Esophagus squamous epithelium (tissue), 5 donors: ENCODE measurements around the gene SLC6A13. TPM values are rescaled to one million over a fixed set of nuclear protein-coding genes. Genes with fewer than 3 reads are reported as not detected.

Experiments
- DNase-seq: peaks from one replicate; lab custom pipeline; 2025; lab: John Stamatoyannopoulos, UW
- H3K27ac ChIP-seq, 4 donors: fragments of 200-600 bp; sonication (generic); one replicate each; pipeline ENCODE4 v1.5.1; 2016 to 2019; ENCODE audit warnings: mild to moderate bottlenecking in 1 of 4
- H3K27me3 ChIP-seq, 4 donors: fragments of 200-600 bp; sonication (generic); 1 replicate in 3 of 4; 2 replicates in 1 of 4; pipeline versions ENCODE4 v1.5.1 to v1.6.0; 2017 to 2021; ENCODE audit warnings: antibody characterized with exemption in 1 of 4
- H3K36me3 ChIP-seq, 3 donors: fragments of 200-600 bp; sonication (generic); one replicate each; pipeline ENCODE4 v1.5.1; 2016 to 2019
- H3K4me1 ChIP-seq, 3 donors: fragments of 200-600 bp; sonication (generic); one replicate each; pipeline ENCODE4 v1.5.1; 2017 to 2019
- H3K4me3 ChIP-seq, 4 donors: fragments of 200-600 bp; sonication (generic); 1 replicate in 3 of 4; 2 replicates in 1 of 4; pipeline ENCODE4 v1.5.1; 2016 to 2019; ENCODE audit warnings: mild to moderate bottlenecking in 2 of 4, moderate library complexity in 1 of 4
- H3K9me3 ChIP-seq, 3 donors: fragments of 200-600 bp; sonication (generic); one replicate each; pipeline ENCODE4 v1.5.1; 2016 to 2019
- POLR2A ChIP-seq, 4 donors: fragments of 450-650 bp; IDR thresholded peaks; one replicate each; pipeline ENCODE4 v1.6.1; 2017; ENCODE audit warnings: antibody characterized with exemption in 4 of 4, mild to moderate bottlenecking in 4 of 4, moderate library complexity in 3 of 4
- WGBS, 2 donors: methylation state at CpG; one replicate each; pipeline ENCODE4 v1.1.5; 2018; 5-methylcytosine and 5-hydroxymethylcytosine counted together
- intact Hi-C: fragments of 100-400 bp; cut with DNase I; formaldehyde crosslinking; loops from one replicate; pipeline ENCODE4 v1.15.0; 2022
- total RNA-seq, 4 donors: library from RNA; depleted of rRNA; stranded (reverse); fragments of >200 nt; gene quantifications; one replicate each; pipeline ENCODE4 v1.1.0, GENCODE V29; 2016
- TF ChIP-seq, protein P1 (sequence below), 6 experiments: fragments of 450-650 bp in 4 of 6; fragments of 200-600 bp in 2 of 6; sonication (generic) in 2 of 6; IDR thresholded peaks; one replicate each; pipeline ENCODE4 v1.5.1; 2016 to 2019; ENCODE audit warnings: antibody characterized with exemption in 6 of 6, mild to moderate bottlenecking in 4 of 6, moderate library complexity in 4 of 6
- donor health status: DM: yes; HTN: yes; CAD: no.

Gene SLC6A13
- total RNA-seq, 4 donors from 2014 or later: not detected

DNA sequence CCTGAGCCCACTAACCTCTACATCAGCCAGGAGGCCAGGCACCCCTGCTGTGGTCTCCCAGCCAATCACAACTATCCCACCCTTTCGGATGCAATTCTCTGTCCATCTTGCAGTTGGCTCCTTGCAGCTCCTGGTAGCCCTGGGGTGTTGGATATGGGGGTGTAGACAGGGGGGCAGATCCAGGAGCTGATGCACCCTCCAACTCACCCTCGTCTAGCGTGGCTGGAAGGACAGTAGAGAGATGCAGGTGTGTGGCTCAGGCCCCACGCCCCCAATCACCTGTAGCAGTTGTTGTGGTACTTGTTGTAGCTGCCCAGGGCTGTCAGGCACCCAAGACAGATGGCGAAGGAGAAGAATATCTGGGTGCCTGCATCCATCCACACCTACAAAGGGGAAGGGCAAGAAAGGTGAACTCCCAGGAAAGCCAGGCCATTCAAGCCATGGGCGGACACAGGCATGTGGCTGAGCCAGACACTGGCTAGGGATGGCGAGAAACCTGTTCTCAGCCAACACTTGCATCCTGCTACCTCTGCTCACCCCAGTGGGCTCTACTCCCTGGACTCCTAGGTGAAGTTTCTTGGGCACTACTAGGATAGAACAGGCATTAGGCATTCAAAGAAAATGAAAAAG is 35.2 kb downstream of the SLC6A13 start:
- intact Hi-C loops: no loop called here
- Histone ChIP-seq H3K36me3 (no peaks in the 10 kb centered on the region), H3K4me3 (no peak overlapping the region), H3K27me3 (peaks cover 0 to 57% (median 0%) of the 10 kb centered on the region in 4 donors), H3K27ac (no peak overlapping the region), H3K9me3 (no peaks in the 10 kb centered on the region), H3K4me1 (no peaks in the 10 kb centered on the region)
- TF ChIP-seq, protein P1, sequence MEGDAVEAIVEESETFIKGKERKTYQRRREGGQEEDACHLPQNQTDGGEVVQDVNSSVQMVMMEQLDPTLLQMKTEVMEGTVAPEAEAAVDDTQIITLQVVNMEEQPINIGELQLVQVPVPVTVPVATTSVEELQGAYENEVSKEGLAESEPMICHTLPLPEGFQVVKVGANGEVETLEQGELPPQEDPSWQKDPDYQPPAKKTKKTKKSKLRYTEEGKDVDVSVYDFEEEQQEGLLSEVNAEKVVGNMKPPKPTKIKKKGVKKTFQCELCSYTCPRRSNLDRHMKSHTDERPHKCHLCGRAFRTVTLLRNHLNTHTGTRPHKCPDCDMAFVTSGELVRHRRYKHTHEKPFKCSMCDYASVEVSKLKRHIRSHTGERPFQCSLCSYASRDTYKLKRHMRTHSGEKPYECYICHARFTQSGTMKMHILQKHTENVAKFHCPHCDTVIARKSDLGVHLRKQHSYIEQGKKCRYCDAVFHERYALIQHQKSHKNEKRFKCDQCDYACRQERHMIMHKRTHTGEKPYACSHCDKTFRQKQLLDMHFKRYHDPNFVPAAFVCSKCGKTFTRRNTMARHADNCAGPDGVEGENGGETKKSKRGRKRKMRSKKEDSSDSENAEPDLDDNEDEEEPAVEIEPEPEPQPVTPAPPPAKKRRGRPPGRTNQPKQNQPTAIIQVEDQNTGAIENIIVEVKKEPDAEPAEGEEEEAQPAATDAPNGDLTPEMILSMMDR (IDR thresholded peaks at IDR 0.05): no peak
- no peak for TF ChIP-seq POLR2A (IDR thresholded peaks at IDR 0.05)
- no peak for DNase-seq
- WGBS, 2 donors: 80 to 83% methylated on average over 2 to 6 of the region's 7 CpGs

- no peaks in the 10 kb centered on the region for H3K36me3 ChIP-seq
- intact Hi-C loops: no loop called here
- H3K4me1 ChIP-seq: no peaks in the 10 kb centered on the region
- no peaks in the 10 kb centered on the region for H3K9me3 ChIP-seq
- peaks cover 0 to 60% (median 0%) of the 10 kb centered on the region in 4 donors for H3K27me3 ChIP-seq
- no peak overlapping the region for H3K27ac ChIP-seq
- TF ChIP-seq, protein P1 (IDR thresholded peaks at IDR 0.05): no peak
- no peak for TF ChIP-seq POLR2A (IDR thresholded peaks at IDR 0.05)
- WGBS, 2 donors: 81 to 86% methylated on average over 6 to 8 of the region's 14 CpGs
- DNase-seq: no peak
- H3K4me3 ChIP-seq: no peak overlapping the region
Measured at GRCh38 chr12:226401-226800, 36.2 kb downstream of the SLC6A13 start.

- DNase-seq: no peak
- Histone ChIP-seq H3K9me3 (no peaks in the 10 kb centered on the region), H3K4me1 (no peaks in the 10 kb centered on the region), H3K27ac (no peak overlapping the region), H3K27me3 (peaks cover 0 to 62% (median 0%) of the 10 kb centered on the region in 4 donors), H3K4me3 (no peak overlapping the region), H3K36me3 (no peaks in the 10 kb centered on the region)
- intact Hi-C loops: no loop called here
- TF ChIP-seq, protein P1 (IDR thresholded peaks at IDR 0.05): no peak
- no peak for TF ChIP-seq POLR2A (IDR thresholded peaks at IDR 0.05)
- WGBS, 2 donors: 76 to 92% methylated on average over 7 to 17 of the region's 18 CpGs
Measured at GRCh38 chr12:225012-225411, 37.6 kb downstream of the SLC6A13 start.

- Histone ChIP-seq H3K36me3 (no peaks in the 10 kb centered on the region), H3K4me3 (no peak overlapping the region), H3K27ac (no peak overlapping the region), H3K27me3 (peaks cover 0 to 61% (median 0%) of the 10 kb centered on the region in 4 donors), H3K4me1 (no peaks in the 10 kb centered on the region), H3K9me3 (no peaks in the 10 kb centered on the region)
- intact Hi-C loops: no loop called here
- WGBS, 2 donors: 80 to 85% methylated on average over 7 to 8 of the region's 9 CpGs
- DNase-seq: no peak
- TF ChIP-seq, protein P1 (IDR thresholded peaks at IDR 0.05): no peak
- TF ChIP-seq POLR2A (IDR thresholded peaks at IDR 0.05): no peak
Measured at GRCh38 chr12:224330-224729, 38.3 kb downstream of the SLC6A13 start.

DNA sequence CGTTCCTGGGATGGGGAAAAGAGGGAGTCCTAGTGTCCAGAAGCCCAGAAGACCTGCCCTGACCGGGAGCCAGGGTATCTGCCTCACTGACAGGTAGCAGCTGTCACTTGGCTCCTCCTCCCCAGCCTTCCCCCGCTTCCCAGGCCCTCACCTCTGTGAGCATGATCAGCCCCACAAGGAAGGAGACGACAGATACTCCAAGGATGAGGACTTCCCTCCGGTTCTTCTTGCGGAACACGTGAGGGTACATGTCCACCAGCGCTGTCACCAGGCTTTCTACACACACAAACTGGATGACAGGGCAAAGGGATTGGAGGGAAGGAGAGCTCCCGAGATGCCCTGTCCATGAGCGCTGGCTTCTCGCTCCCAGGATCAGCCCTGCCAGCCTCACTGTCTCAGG is 38.8 kb downstream of the SLC6A13 start:
- Histone ChIP-seq H3K27me3 (peaks cover 0 to 59% (median 0%) of the 10 kb centered on the region in 4 donors), H3K4me1 (no peaks in the 10 kb centered on the region), H3K36me3 (no peaks in the 10 kb centered on the region), H3K9me3 (no peaks in the 10 kb centered on the region), H3K27ac (no peak overlapping the region), H3K4me3 (no peak overlapping the region)
- 90 to 91% methylated on average over 7 to 8 of the region's 11 CpGs for WGBS, 2 donors
- TF ChIP-seq POLR2A (IDR thresholded peaks at IDR 0.05): no peak
- TF ChIP-seq, protein P1 (IDR thresholded peaks at IDR 0.05): no peak
- intact Hi-C loops: no loop called here
- DNase-seq: no peak
